GM12892 (cell line): Measurements from ENCODE around the gene SPAM1.

Experiments used
- POLR2A ChIP-seq: IDR thresholded peaks from 2 replicates; pipeline ENCODE4 v1.6.1; 2011; ENCODE audit warnings: low read depth, low read length, control low read depth
- POLR2AphosphoS5 ChIP-seq: IDR thresholded peaks from 2 replicates; pipeline ENCODE4 v1.6.1; 2011; ENCODE audit warnings: low read depth, low read length, control low read depth
- TAF1 ChIP-seq: IDR thresholded peaks from 2 replicates; pipeline ENCODE4 v1.6.1; 2011; ENCODE audit warnings: low read depth, mild to moderate bottlenecking, control low read depth, low read length, borderline replicate concordance

DNA sequence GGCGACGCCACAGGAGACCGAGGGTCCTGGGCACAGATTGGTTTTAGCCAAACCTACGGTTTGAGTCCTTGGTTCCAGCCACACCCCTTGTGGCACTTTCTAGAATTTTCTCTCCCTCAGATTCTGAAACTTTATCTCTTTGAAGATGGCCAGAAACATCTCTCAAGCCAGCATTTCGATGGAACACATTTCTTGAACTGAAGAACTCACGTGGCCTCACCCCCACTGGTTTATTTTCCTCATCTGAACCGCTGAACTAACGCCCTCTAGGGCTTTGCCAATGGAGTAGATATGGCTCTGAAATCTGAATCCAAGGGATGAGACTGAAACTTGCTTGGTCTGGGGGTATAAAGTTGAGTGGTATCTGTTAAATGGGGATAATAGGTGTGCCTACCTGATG is 6.7 kb upstream of the SPAM1 start:
- TF ChIP-seq POLR2A, result no peak
- no peak for TF ChIP-seq TAF1
- TF ChIP-seq POLR2AphosphoS5, result no peak
